Loucy (cell line): ENCODE data around the gene PITPNB.

Experiments
- H2AFZ ChIP-seq: fragments of 200-600 bp; sonication (generic); 2 replicates; pipeline ENCODE4 v1.6.0; 2016; ENCODE audit warnings: antibody characterized with exemption, mild to moderate bottlenecking, low read length, moderate library complexity
- H3F3A ChIP-seq: fragments of 200-600 bp; 2 replicates; pipeline ENCODE4 v1.6.0; 2016; ENCODE audit warnings: antibody characterized with exemption, low read depth, mild to moderate bottlenecking
- H3K27me3 ChIP-seq: fragments of 200-600 bp; sonication (generic); 2 replicates; pipeline ENCODE4 v1.6.1; 2014; ENCODE audit warnings: low read length, mild to moderate bottlenecking; ENCODE audit not compliant: insufficient read depth, poor library complexity, severe bottlenecking
- H3K36me3 ChIP-seq: fragments of 200-600 bp; sonication (generic); 2 replicates; pipeline ENCODE4 v1.6.1; 2016; ENCODE audit warnings: low read length; ENCODE audit not compliant: insufficient read depth
- H3K4me1 ChIP-seq: fragments of 200-600 bp; sonication (generic); 2 replicates; pipeline ENCODE4 v1.5.1; 2014; ENCODE audit warnings: low read length, mild to moderate bottlenecking; ENCODE audit not compliant: insufficient read depth, poor library complexity, severe bottlenecking
- H3K4me2 ChIP-seq: fragments of 200-600 bp; sonication (generic); 2 replicates; pipeline ENCODE4 v1.6.0; 2014; ENCODE audit warnings: antibody characterized with exemption, low read length, low read depth, mild to moderate bottlenecking; ENCODE audit not compliant: poor library complexity, severe bottlenecking
- H3K4me3 ChIP-seq: fragments of 200-600 bp; sonication (generic); 2 replicates; pipeline ENCODE4 v1.5.1; 2014; ENCODE audit warnings: low read length, mild to moderate bottlenecking, mixed read lengths; ENCODE audit not compliant: poor library complexity, severe bottlenecking
- H3K79me2 ChIP-seq: fragments of 200-600 bp; sonication (generic); 2 replicates; pipeline ENCODE4 v1.6.1; 2014; ENCODE audit warnings: low read length; ENCODE audit not compliant: insufficient read depth
- H3K9ac ChIP-seq: fragments of 200-600 bp; sonication (generic); 2 replicates; pipeline ENCODE4 v1.6.0; 2014; ENCODE audit warnings: mild to moderate bottlenecking, low read depth, low read length, moderate library complexity; ENCODE audit not compliant: poor library complexity, severe bottlenecking
- H3K9me2 ChIP-seq: fragments of 200-600 bp; sonication (generic); replicated peaks from 2 replicates; pipeline ENCODE4 v1.6.1; 2016; ENCODE audit warnings: low read depth, low read length, mixed read lengths
- H3K9me3 ChIP-seq: fragments of 200-600 bp; sonication (generic); 2 replicates; pipeline ENCODE4 v1.6.1; 2014; ENCODE audit warnings: mild to moderate bottlenecking, antibody characterized with exemption, low read length, low read depth; ENCODE audit not compliant: insufficient read depth
- H4K20me1 ChIP-seq: fragments of 200-600 bp; sonication (generic); 2 replicates; pipeline ENCODE4 v1.6.0; 2014; ENCODE audit warnings: antibody characterized with exemption, low read length, mild to moderate bottlenecking; ENCODE audit not compliant: insufficient read depth, poor library complexity, severe bottlenecking
- CTCF ChIP-seq: fragments of 200-600 bp; sonication (generic); conservative IDR thresholded peaks from 2 replicates; pipeline ENCODE4 v1.5.1; 2014; ENCODE audit warnings: mild to moderate bottlenecking, antibody characterized with exemption, low read length
- EZH2phosphoT487 ChIP-seq: fragments of 200-600 bp; IDR thresholded peaks from 2 replicates; pipeline ENCODE4 v1.6.1; 2018; ENCODE audit warnings: antibody characterized with exemption, mild to moderate bottlenecking, moderate library complexity, borderline replicate concordance

PITPNB gene

GRCh38 chr22:27882507-27883290, 36.4 kb downstream of the PITPNB start:
- H3K79me2 ChIP-seq = peaks cover 29% of the 10 kb centered on the region; the same call in 1 of the 2 replicates
- H3K9me2 ChIP-seq = no peaks in the 10 kb centered on the region
- TF ChIP-seq CTCF (no peak), EZH2phosphoT487 (no peak)
- H3K4me3 ChIP-seq = no peak overlapping the region
- H4K20me1 ChIP-seq = peaks cover 17% of the 10 kb centered on the region
- H3K9ac ChIP-seq = no peak overlapping the region
- H3K9me3 ChIP-seq = no peaks in the 10 kb centered on the region
- H2AFZ ChIP-seq = no peak overlapping the region
- H3K27me3 ChIP-seq = no peaks in the 10 kb centered on the region
- H3K4me1 ChIP-seq = peaks cover 4% of the 10 kb centered on the region
- H3F3A ChIP-seq = no peaks in the 10 kb centered on the region
- no peak overlapping the region for H3K4me2 ChIP-seq
- H3K36me3 ChIP-seq = peaks cover 30% of the 10 kb centered on the region; the same call in 1 of the 2 replicates

GRCh38 chr22:27881421-27881820, 37.6 kb downstream of the PITPNB start:
- H3K79me2 ChIP-seq = peaks cover 33% of the 10 kb centered on the region; the same call in 1 of the 2 replicates
- H2AFZ ChIP-seq = no peak overlapping the region
- TF ChIP-seq EZH2phosphoT487 (no peak), CTCF (no peak)
- no peak overlapping the region for H3K4me2 ChIP-seq
- H4K20me1 ChIP-seq = peaks cover 21% of the 10 kb centered on the region
- no peaks in the 10 kb centered on the region for H3F3A ChIP-seq
- H3K4me3 ChIP-seq = no peak overlapping the region
- H3K36me3 ChIP-seq = peaks cover 19% of the 10 kb centered on the region; the same call in 1 of the 2 replicates
- peaks cover 12% of the 10 kb centered on the region for H3K4me1 ChIP-seq
- H3K9me2 ChIP-seq = no peaks in the 10 kb centered on the region
- H3K9ac ChIP-seq = no peak overlapping the region
- no peaks in the 10 kb centered on the region for H3K9me3 ChIP-seq
- H3K27me3 ChIP-seq = no peaks in the 10 kb centered on the region

- Histone ChIP-seq H3K27me3 (no peaks in the 10 kb centered on the region), H3F3A (no peaks in the 10 kb centered on the region), H3K4me2 (no peak overlapping the region), H3K9ac (no peak overlapping the region), H3K4me1 (peaks cover 17% of the 10 kb centered on the region), H2AFZ (no peak overlapping the region), H3K9me3 (no peaks in the 10 kb centered on the region), H3K79me2 (peaks cover 34% of the 10 kb centered on the region; the same call in 1 of the 2 replicates), H4K20me1 (peaks cover 20% of the 10 kb centered on the region), H3K36me3 (peaks cover 14% of the 10 kb centered on the region; the same call in 1 of the 2 replicates), H3K9me2 (no peaks in the 10 kb centered on the region), H3K4me3 (no peak overlapping the region)
- TF ChIP-seq EZH2phosphoT487 (no peak), CTCF (peak; percentile 72)
These were observed 38.2 kb downstream of the PITPNB start for GRCh38 chr22:27880778-27881394.
